ENCODE measurements around the gene FNDC3A.
"Not testable (repeated sequence)": the region's sequence is repeated elsewhere in the genome, so short reads cannot be mapped to it uniquely, and the experiment has no call there.

The FNDC3A gene

GRCh38 chr13:49110913-49111170, 135.1 kb downstream of the FNDC3A start:
- H3K4me3 Mint-ChIP-seq: peak overlapping the region; percentile 42
- H3K27ac Mint-ChIP-seq: no peak overlapping the region
- peaks cover 17% of the 10 kb centered on the region for H3K4me1 Mint-ChIP-seq
- H3K9me3 Mint-ChIP-seq: no peaks in the 10 kb centered on the region
- no peaks in the 10 kb centered on the region for H3K27me3 Mint-ChIP-seq
- peaks cover 26% of the 10 kb centered on the region for H3K36me3 Mint-ChIP-seq
- ATAC-seq: no peak

DNA sequence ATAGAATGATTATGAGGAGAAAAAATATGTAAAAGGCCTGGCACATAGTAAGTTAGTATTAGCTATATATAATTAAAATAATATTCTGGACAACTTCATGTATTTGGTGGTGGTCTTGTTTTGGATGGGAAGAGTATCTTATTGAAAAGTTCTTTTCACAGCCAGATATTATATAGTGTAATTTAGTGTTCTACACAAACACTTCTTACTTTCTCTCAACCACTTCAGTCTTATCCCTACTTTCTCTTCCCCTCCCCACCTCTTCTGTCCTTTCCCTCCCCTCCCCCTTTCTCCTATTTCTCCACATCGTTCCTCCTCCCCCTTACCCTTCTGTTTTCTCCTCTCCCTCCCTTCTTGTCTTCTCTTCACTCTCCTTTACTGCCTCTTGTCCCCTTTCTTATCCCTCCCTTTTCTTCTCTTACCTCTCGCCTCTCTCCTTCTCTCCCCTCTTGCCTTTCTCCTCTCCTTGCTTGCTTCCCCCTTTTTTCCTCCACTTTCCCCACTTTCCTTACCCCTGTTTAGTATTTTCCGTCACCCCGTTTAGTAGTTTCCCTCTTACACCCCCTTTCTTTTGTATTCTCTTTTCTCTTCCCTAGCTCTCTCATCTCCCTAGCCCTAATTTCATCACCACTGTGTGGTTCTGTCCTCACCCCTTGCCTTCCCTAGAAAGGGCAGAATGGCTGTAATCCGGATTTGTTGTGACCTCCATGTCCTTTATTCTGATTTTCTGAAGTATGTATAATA, 137.2 kb downstream of the FNDC3A start:
- H3K27me3 Mint-ChIP-seq: no peaks in the 10 kb centered on the region
- ATAC-seq: no peak
- peaks cover 17% of the 10 kb centered on the region for H3K4me1 Mint-ChIP-seq
- peak overlapping the region; percentile 53 for H3K27ac Mint-ChIP-seq
- peak overlapping the region; percentile 14 for H3K4me3 Mint-ChIP-seq
- no peaks in the 10 kb centered on the region for H3K9me3 Mint-ChIP-seq
- peaks cover 37% of the 10 kb centered on the region for H3K36me3 Mint-ChIP-seq

DNA sequence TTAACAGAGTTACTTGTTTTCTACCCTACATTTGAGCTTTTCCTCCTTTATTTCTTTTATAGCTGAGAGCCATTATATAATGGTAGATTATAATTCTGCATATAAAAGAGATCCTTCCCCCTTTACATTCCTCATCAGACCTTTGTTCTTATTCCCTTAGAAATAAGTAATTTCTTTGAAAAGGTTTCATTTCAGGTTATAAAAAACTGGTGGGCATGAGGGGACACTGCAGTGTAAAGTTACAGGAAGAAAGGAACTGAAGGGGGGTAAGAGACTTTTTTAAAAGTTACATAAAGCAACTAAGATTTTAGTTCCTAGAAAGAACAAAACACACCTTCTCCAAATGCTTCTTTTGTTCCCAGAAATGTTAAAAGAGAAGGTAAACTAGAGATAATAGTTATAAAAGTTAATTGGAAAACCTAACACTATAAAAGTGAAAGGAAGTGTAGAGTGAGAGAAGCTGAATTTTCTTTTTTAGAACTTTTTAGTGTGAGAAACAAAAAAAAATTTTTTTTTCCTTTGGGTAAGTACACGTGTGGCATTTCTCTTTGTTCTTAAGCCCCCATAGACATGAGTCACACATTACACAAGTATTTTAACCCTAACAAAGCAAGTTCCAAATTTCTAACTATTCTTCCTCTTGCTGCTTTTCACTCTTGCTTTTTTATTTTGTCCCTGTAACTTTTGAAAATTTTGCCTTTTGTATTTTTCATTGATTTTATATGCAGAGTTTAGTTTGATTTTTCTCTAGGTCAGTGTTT, 138.0 kb downstream of the FNDC3A start:
- peaks cover 17% of the 10 kb centered on the region for H3K4me1 Mint-ChIP-seq
- ATAC-seq: no peak
- peak overlapping the region; percentile 53 for H3K27ac Mint-ChIP-seq
- H3K36me3 Mint-ChIP-seq: peaks cover 37% of the 10 kb centered on the region
- H3K9me3 Mint-ChIP-seq: no peaks in the 10 kb centered on the region
- H3K4me3 Mint-ChIP-seq: peak overlapping the region; percentile 14
- H3K27me3 Mint-ChIP-seq: no peaks in the 10 kb centered on the region

GRCh38 chr13:49116873-49117272, 141.2 kb downstream of the FNDC3A start:
- Mint-ChIP-seq H3K9me3 (no peaks in the 10 kb centered on the region), H3K36me3 (peaks cover 66% of the 10 kb centered on the region), H3K4me1 (peaks cover 24% of the 10 kb centered on the region), H3K27ac (no peak overlapping the region), H3K27me3 (no peaks in the 10 kb centered on the region), H3K4me3 (no peak overlapping the region)
- no peak for ATAC-seq

GRCh38 chr13:49118455-49118854, 142.7 kb downstream of the FNDC3A start:
- peaks cover 16% of the 10 kb centered on the region for H3K4me1 Mint-ChIP-seq

GRCh38 chr13:49124693-49125304, 149.1 kb downstream of the FNDC3A start:
- H3K36me3 Mint-ChIP-seq: peaks cover 18% of the 10 kb centered on the region
- ATAC-seq: no peak
- H3K27ac Mint-ChIP-seq: peak overlapping the region; percentile 21
- H3K4me3 Mint-ChIP-seq: no peak overlapping the region
- peaks cover 18% of the 10 kb centered on the region for H3K4me1 Mint-ChIP-seq
- H3K27me3 Mint-ChIP-seq: no peaks in the 10 kb centered on the region
- H3K9me3 Mint-ChIP-seq: no peaks in the 10 kb centered on the region

More at GRCh38 chr13:49118455-49118854, 142.7 kb downstream of the FNDC3A start:
- H3K4me3 Mint-ChIP-seq, H3K27me3 Mint-ChIP-seq, ATAC-seq, H3K9me3 Mint-ChIP-seq, H3K27ac Mint-ChIP-seq: not testable (repeated sequence)
- H3K36me3 Mint-ChIP-seq: peaks cover 59% of the 10 kb centered on the region

DNA sequence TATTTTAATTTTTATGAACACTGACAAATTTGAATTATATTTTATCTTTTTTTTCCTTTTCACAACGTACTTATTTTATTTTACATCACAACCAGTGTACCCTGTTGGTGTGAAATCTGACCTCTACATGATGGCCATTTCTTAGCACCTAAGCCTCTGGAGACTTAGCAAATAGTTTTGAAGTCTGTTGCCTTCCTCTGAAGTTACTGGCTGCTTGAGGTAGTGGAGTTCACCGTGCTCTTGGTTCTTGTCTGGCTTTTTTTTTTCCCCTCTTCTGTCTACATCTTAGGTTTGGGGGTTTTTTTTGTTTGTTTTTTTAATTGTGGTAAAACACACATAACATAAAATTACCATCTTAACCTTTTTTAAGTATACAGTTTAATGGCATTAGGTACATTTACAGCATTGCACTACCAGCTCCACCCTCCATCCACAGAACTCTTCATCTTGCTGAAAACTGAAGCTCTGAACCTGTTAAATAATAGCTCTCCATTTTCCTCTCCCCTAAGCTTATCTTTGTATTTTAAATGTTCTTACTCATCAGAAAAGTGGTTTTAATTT, 150.3 kb downstream of the FNDC3A start:
- Mint-ChIP-seq H3K4me1 (peaks cover 15% of the 10 kb centered on the region), H3K9me3 (no peaks in the 10 kb centered on the region), H3K27ac (no peak overlapping the region), H3K36me3 (peaks cover 7% of the 10 kb centered on the region), H3K27me3 (no peaks in the 10 kb centered on the region), H3K4me3 (no peak overlapping the region)
- ATAC-seq: no peak

GRCh38 chr13:49132479-49133002, 156.8 kb downstream of the FNDC3A start:
- Mint-ChIP-seq H3K4me3 (no peak overlapping the region), H3K4me1 (no peaks in the 10 kb centered on the region), H3K36me3 (peaks cover 50% of the 10 kb centered on the region), H3K27me3 (no peaks in the 10 kb centered on the region), H3K27ac (no peak overlapping the region), H3K9me3 (no peaks in the 10 kb centered on the region)
- ATAC-seq: no peak

DNA sequence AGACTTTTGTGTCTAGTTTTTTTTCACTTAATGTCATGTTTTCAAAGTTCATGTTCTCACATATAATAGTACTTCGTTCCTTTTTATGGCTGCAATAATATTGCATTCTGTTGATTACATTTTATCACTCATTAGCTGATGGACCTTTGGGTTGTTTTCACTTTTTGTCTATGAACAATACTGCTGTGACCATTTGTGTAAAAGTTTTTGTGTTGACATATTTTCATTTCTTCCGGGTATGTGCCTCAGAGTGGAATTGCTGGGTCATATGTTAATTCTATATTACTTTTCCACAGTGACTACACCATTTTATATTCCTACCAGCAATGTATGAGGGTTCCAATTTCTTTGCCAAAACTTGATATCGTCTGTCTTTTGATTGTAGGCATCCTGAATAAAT, 158.6 kb downstream of the FNDC3A start:
- Mint-ChIP-seq H3K27ac (no peak overlapping the region), H3K36me3 (peaks cover 63% of the 10 kb centered on the region)

DNA sequence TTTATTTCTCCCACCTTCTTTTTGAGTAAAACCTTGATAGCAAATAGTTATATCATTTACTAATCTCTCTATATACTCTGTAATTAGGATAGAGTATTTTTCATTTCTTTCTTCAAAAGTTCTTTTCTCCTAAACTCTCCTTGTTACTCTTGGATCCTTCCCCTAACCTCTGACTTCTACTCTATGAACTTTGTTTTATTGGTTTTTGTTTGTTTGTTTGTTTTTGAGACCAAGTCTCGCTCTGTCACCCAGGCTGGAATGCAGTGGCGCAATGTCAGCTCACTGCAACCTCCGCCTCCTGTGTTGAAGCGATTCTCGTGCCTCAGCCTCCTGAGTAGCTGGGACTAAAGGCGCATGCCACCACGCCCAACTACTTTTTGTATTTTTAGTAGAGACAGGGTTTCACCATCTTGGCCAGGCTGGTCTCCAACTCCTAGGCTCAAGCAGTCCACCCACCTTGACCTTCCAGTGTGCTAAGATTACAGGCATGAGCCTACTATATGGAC, 161.5 kb downstream of the FNDC3A start:
- H3K4me1 Mint-ChIP-seq: peaks cover 14% of the 10 kb centered on the region
- H3K27me3 Mint-ChIP-seq, ATAC-seq, H3K27ac Mint-ChIP-seq, H3K4me3 Mint-ChIP-seq, H3K9me3 Mint-ChIP-seq: not testable (repeated sequence)
- peaks cover 72% of the 10 kb centered on the region for H3K36me3 Mint-ChIP-seq

More for the DNA sequence above, 158.6 kb downstream of the FNDC3A start:
- no peaks in the 10 kb centered on the region for H3K4me1 Mint-ChIP-seq
- H3K4me3 Mint-ChIP-seq: no peak overlapping the region
- no peaks in the 10 kb centered on the region for H3K9me3 Mint-ChIP-seq
- ATAC-seq: no peak
- H3K27me3 Mint-ChIP-seq: no peaks in the 10 kb centered on the region

- peak; percentile 80 for ATAC-seq
- Mint-ChIP-seq H3K4me3 (no peak overlapping the region), H3K27me3 (no peaks in the 10 kb centered on the region), H3K4me1 (peaks cover 17% of the 10 kb centered on the region), H3K36me3 (peaks cover 66% of the 10 kb centered on the region), H3K9me3 (no peaks in the 10 kb centered on the region), H3K27ac (peak overlapping the region; percentile 36)
These were observed 165.3 kb downstream of the FNDC3A start for GRCh38 chr13:49140910-49141611.

- Mint-ChIP-seq H3K36me3 (peaks cover 81% of the 10 kb centered on the region), H3K27me3 (no peaks in the 10 kb centered on the region), H3K9me3 (peaks cover 13% of the 10 kb centered on the region), H3K4me1 (peaks cover 5% of the 10 kb centered on the region), H3K27ac (no peak overlapping the region), H3K4me3 (no peak overlapping the region)
- no peak for ATAC-seq
These were observed 171.2 kb downstream of the FNDC3A start for GRCh38 chr13:49146950-49147355.

- no peak for ATAC-seq
- Mint-ChIP-seq H3K9me3 (peaks cover 13% of the 10 kb centered on the region), H3K4me3 (no peak overlapping the region), H3K27ac (no peak overlapping the region), H3K36me3 (peaks cover 73% of the 10 kb centered on the region), H3K27me3 (no peaks in the 10 kb centered on the region), H3K4me1 (peaks cover 5% of the 10 kb centered on the region)
These were observed 172.7 kb downstream of the FNDC3A start for GRCh38 chr13:49148405-49148804.

GRCh38 chr13:49157955-49158584, 182.4 kb downstream of the FNDC3A start:
- H3K9me3 Mint-ChIP-seq, ATAC-seq, H3K4me1 Mint-ChIP-seq, H3K27ac Mint-ChIP-seq, H3K27me3 Mint-ChIP-seq, H3K4me3 Mint-ChIP-seq: not testable (repeated sequence)
- peaks cover 51% of the 10 kb centered on the region for H3K36me3 Mint-ChIP-seq

Data from stimulated activated memory B cell treated with anti-CD40 and anti-IgM and Interleukin-4, amounts not matched to agents 10 μg/mL and 1 μg/mL and 100 μg/mL, for 72 hours (primary cell).